Astrocyte (in vitro differentiated cells and primary cell): ENCODE results near the gene C9.

Source experiments
- EZH2 ChIP-seq: IDR thresholded peaks from 2 replicates; pipeline ENCODE4 v1.6.1; 2012; ENCODE audit warnings: mild to moderate bottlenecking, low read length, inconsistent platforms; ENCODE audit not compliant: insufficient read depth
- TF ChIP-seq, protein P1 (sequence below): IDR thresholded peaks from 2 replicates; pipeline ENCODE4 v1.5.1; 2011; ENCODE audit warnings: low read depth, mild to moderate bottlenecking, inconsistent platforms, low read length, moderate library complexity; ENCODE audit not compliant: insufficient read depth

GRCh38 chr5:39236718-39237117 is 127.6 kb downstream of the C9 start:
- TF ChIP-seq, protein P1, sequence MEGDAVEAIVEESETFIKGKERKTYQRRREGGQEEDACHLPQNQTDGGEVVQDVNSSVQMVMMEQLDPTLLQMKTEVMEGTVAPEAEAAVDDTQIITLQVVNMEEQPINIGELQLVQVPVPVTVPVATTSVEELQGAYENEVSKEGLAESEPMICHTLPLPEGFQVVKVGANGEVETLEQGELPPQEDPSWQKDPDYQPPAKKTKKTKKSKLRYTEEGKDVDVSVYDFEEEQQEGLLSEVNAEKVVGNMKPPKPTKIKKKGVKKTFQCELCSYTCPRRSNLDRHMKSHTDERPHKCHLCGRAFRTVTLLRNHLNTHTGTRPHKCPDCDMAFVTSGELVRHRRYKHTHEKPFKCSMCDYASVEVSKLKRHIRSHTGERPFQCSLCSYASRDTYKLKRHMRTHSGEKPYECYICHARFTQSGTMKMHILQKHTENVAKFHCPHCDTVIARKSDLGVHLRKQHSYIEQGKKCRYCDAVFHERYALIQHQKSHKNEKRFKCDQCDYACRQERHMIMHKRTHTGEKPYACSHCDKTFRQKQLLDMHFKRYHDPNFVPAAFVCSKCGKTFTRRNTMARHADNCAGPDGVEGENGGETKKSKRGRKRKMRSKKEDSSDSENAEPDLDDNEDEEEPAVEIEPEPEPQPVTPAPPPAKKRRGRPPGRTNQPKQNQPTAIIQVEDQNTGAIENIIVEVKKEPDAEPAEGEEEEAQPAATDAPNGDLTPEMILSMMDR: no peak
- TF ChIP-seq EZH2: no peak
